ENCODE measurements around the gene DAZAP1.

The DAZAP1 gene

DNA sequence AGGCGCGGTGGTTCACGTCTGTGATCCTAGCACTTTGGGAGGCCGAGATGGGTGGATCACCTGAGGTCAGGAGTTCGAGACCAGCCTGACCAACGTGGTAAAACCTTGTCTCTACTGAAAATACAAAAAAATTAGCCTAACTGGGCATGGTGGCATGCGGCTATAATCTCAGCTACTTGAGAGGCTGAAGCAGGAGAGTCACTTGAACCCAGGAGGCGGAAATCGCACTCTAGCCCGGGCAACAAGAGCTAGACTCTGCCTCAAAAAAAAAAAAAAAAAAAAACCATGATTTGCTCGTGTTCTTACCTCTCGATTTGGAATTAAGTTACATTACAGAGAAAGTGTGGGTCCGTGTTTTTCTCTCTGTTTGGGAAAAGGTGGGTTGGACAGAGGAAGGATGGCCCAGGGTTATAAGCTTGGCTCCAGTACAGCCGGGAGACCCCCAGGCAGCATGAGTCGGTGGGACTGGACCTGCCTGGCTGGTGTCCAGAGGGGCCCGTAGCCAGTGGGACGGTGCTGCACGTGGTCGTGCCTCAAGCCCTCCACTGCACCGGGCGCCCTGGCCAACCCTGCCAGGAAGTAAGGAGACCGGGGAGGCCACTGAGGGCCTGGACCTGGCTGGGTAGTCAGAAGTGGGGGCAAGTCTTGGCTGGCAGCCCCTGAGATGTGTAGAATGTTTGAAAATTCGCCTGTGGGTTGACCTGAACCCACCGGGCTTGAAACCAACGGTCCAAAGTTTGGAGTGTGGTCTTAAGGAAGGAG, 34.5 kb downstream of the DAZAP1 start:
- DNase-seq (ENCODE audit: low spot score), result no peak

- peak; percentile 34 for DNase-seq (ENCODE audit: low spot score)
Measured at GRCh38 chr19:1445185-1445931, 38.0 kb downstream of the DAZAP1 start.

DNA sequence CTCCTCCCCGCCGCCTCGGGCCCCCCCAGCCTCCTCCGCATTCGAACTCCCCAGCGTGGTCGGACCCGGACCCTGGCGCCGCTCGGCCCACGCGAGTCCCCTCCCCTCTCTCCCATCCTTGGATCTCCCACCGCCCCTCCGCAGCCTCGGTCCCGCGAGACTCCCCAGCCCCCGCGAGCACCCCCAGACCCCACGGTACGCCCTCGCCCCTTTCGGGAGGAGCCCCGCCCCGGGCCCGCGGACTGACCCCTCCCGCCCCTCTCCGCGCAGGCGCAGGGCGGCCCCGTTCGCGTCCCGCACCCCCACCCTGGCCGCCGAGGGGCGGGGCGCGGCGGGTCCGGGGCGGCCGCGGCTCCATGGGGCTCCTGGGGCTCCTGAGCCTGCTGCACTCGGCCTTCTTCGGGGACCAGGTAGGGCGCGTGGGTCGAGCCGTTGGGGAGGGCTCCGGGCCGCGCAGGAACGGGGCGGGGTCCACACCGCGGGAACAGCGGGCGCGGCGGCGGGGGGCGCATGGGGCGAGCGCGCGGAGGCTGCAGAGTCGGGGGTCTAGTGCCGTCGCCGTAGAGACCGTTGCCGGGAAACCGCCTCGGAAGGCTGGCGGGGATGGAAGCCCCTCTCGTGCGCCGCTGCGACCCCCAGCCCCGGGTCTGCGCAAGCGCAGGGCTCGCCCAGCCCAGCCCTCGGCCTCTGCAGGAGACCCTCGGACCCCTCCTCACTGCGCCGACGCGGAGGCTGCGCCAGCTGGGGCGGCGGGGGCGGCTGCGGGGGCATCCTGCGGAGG, 38.7 kb downstream of the DAZAP1 start:
- DNase-seq (ENCODE audit: low spot score), result no peak

- no peak for DNase-seq (ENCODE audit: low spot score)
Measured at GRCh38 chr19:1446713-1447481, 39.5 kb downstream of the DAZAP1 start.

GRCh38 chr19:1447504-1447903, 40.1 kb downstream of the DAZAP1 start:
- no peak for DNase-seq (ENCODE audit: low spot score)

DNA sequence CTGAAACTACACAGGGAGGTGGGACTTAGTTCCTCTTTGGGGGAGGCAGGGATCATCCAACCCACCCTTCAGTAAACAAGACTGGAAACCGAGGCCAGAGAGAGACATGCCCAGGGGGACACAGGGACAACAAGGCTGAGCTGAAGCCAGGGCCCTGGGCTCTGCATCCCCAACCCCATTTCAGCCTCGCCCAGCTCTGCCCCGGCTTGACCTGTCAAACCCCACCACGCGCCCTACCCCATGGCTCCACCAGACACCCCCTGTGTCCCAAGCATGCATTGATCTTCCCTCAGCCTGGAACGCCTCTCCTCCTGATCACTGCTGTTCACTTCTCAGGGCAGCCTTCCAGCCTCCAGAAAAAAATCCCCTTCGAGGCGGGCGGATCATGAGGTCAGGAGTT, 40.6 kb downstream of the DAZAP1 start:
- DNase-seq (ENCODE audit: low spot score), result no peak

DNA sequence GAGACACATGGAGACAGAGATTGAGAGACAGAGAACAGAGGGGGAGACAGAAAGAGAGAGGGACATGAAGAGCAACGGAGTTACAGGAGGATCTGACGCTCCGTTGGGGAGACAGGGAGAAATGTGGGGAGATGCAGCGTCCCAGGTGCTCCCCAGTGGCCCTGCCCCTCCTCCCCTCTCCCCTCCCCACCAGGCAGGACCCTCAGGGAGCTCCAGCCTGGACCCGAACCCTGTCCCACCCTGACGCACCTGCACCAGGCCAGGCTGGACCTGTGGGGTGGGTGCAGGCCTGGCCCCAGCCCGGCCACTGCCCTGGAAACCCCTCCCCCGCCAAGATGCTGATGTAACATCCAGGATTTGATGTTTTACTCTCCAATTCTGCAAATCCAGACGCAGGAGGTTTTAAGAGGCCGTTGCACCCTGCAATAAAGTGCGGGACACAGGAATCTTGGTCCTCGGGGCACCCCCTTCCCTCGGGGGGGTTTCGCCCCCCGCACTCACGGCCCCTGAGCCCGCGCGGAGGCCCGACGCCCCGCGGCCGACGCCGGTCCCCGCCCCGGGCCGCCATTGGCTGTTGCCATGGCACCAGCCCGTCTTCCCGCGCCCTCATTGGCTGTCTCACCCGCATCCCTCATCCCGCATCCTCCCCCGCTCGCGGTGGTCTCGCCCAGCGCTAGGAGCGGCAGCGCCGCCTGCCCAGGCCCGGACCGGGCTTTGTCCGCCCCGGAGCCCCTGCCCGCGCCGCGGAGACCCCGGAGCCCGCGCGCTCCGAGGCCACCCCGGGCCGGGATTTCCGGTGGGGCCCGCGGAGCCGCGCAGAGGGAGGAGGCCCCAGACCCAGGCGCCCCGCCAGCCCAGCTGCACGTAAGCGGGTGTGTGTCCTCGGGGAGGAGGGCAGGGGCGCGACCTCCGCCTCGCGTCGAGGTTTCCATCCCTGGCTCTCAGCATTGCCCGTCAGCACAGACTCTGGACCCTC, 42.4 kb downstream of the DAZAP1 start, which contains the start of gene APC2:
Gene APC2 (plus strand): TSS at position 655 of the 976 bp plus-strand sequence. CDS start 2,881 bp downstream, outside the sequence.
- DNase-seq (ENCODE audit: low spot score), result no peak

GRCh38 chr19:1450735-1451731, 43.6 kb downstream of the DAZAP1 start:
- DNase-seq (ENCODE audit: low spot score), result no peak

DNA sequence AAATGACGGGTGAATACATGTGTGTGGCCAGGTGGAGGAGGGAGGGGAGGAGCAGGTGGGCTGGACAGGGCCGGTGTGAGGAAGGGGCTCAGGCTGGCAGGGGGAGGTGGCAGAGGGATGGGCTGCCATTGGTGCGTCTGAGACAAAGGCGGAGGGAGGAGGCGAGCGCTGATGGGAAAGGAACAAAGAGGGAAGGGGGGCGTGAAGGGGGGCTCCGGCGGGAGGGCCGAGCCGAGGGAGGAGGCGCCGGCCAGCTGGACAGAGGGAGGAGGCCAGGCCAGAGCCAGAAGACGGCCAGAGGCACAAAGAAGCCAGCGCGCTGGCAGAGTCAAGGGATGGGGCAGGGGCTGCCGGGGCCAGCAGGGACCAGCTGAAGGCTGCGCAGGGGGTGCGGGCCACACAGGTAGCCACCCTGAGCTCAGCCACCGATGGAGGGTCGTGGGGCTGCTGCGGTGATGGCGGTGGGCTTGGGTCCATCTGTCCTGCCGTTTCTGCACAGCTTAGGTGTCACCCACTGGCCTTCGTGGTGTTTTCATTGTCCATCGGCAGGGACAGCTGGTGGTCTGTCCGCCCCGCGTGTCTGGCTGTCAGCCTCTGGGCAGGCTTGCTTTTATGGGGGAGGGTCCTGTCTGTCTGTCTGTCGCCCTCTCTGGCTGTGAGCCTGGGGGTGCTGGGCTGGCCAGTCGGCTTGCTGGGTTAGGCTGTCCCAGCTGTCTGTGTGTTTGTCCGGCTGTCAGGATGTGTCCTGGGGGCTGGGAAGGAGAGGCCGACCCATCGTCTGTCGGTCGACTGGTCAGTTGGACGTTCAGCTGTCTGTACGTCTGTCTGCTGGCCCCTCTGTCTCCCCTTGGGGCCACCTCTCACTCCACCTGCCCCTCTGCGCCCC, 44.8 kb downstream of the DAZAP1 start:
- DNase-seq (ENCODE audit: low spot score), result no peak

DNA sequence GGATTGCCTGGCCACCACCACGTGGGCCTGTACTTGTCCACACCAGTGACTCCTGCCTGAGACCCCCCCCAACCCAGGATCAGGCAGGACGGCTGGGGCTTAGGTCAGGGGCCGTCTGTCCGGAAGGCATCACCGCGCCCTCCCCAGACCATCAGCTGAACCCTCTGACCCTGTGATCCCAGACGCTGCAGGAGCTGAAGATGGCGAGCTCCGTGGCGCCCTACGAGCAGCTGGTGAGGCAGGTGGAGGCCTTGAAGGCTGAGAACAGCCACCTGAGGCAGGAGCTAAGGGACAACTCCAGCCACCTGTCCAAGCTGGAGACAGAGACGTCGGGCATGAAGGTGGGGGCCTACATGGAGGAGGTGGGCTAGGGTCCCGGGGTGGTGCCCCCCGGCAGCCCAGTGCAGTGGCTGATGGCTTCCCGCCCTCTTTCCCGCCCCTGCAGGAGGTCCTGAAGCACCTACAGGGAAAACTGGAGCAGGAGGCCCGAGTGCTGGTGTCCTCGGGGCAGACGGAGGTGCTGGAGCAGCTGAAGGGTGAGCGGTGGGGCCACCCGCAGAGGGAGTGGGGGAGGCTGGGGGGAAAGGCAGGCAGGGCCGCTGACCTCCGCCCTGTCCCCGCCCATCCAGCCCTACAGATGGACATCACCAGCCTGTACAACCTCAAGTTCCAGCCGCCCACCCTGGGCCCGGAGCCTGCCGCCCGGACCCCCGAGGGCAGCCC, 45.6 kb downstream of the DAZAP1 start:
- no peak for DNase-seq (ENCODE audit: low spot score)

GRCh38 chr19:1453525-1454364, 46.4 kb downstream of the DAZAP1 start:
- peak; percentile 56 for DNase-seq (ENCODE audit: low spot score)

GRCh38 chr19:1455002-1455335, 47.6 kb downstream of the DAZAP1 start:
- peak; percentile 46 for DNase-seq (ENCODE audit: low spot score)

DNA sequence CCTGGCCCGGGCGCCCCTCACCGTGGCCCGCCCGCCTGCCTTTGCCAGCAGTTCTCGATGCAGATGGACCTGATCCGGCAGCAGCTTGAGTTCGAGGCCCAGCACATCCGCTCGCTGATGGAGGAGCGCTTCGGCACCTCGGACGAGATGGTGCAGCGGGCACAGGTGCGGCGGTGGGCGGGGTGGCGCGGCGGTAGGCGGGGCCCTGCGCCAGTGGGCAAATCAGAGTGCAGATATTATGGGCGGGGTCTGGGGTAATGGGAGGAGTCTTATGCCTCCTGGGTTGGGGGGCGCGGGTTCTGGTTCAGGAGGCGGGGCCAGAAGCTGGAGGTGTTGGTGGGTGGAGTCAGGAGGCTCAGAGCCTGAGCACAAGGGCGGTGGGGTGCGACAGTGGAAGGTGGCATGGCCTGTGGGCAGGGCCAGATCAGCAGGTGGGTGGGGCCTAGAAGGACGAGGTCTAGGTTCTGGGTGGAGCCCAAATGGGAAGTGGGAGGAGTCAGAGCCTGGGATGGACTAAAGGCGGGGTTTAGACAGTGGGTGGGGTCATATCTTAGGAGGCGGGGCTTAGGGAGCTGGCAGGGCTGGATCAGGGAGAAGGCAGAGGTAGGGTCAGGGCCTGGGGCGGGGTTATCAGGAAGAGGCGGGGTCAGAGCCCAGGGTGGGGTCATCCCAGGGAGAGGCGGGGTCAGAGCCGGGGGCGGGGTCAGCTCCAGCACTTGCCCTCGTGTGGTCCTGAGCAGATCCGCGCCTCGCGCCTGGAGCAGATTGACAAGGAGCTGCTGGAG, 48.1 kb downstream of the DAZAP1 start:
- DNase-seq (ENCODE audit: low spot score), result peak; percentile 73

- DNase-seq (ENCODE audit: low spot score), result no peak
Measured at GRCh38 chr19:1456121-1456900, 48.9 kb downstream of the DAZAP1 start.
